KBM-7 (cell line): Measurements from ENCODE around the gene TRIM71.
A peak's percentile ranks its signal among the peaks of the same experiment; 100 is the strongest.
"Not testable (repeated sequence)": the region's sequence is repeated elsewhere in the genome, so short reads cannot be mapped to it uniquely, and the experiment has no call there.

ENCODE experiments used
- DNase-seq: peaks from one replicate; pipeline ENCODE4 v3.0.0-alpha.2; 2015
- in situ Hi-C: fragments of 300-500 bp; cut with MboI; formaldehyde crosslinking; loops from 2 replicates; pipeline ENCODE4 v1.14.3; 2020; ENCODE audit warnings: low sequenced_read_pairs, low pct_unique_long_range_greater_than_20kb, mixed read lengths

Gene TRIM71

DNA sequence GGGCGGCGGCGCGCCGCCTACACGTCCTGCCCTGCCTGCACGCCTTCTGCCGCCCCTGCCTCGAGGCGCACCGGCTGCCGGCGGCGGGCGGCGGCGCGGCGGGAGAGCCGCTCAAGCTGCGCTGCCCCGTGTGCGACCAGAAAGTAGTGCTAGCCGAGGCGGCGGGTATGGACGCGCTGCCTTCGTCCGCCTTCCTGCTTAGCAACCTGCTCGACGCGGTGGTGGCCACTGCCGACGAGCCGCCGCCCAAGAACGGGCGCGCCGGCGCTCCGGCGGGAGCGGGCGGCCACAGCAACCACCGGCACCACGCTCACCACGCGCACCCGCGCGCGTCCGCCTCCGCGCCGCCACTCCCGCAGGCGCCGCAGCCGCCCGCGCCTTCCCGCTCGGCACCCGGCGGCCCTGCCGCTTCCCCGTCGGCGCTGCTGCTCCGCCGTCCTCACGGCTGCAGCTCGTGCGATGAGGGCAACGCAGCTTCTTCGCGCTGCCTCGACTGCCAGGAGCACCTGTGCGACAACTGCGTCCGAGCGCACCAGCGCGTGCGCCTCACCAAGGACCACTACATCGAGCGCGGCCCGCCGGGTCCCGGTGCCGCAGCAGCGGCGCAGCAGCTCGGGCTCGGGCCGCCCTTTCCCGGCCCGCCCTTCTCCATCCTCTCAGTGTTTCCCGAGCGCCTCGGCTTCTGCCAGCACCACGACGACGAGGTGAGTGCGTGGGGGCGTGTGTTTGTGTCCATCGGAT lies 602 bp downstream of the TRIM71 start:
- DNase-seq: peak; percentile 13
- in situ Hi-C loops: no loop called here

DNA sequence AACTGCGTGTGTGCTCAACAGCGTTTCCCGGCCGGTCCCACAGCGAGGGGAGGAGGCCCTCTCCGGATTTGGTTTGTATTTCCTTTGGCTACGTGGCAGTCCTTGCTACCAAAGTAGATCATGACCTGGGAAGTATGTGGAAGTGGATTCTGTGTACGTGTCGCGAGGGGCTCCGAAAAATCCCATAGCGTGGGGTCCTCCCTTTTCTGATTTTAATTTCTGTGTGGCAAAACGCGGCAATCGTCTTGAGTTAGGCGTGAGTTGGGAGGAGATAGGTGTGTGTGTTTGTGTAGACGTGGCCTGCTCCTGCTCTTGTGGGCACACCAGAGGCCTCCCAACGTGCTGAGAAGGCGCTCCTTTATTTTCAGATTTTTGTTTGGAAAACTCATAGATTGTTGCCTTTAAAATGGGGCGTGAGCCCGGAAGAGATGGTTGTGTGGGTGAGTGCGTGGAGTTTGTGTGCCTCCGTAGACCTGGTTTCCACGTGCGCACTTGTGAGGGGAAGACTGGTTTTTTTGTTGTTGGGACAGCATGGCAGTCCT lies 1.2 kb downstream of the TRIM71 start:
- in situ Hi-C loops: no loop called here
- DNase-seq: no peak

DNA sequence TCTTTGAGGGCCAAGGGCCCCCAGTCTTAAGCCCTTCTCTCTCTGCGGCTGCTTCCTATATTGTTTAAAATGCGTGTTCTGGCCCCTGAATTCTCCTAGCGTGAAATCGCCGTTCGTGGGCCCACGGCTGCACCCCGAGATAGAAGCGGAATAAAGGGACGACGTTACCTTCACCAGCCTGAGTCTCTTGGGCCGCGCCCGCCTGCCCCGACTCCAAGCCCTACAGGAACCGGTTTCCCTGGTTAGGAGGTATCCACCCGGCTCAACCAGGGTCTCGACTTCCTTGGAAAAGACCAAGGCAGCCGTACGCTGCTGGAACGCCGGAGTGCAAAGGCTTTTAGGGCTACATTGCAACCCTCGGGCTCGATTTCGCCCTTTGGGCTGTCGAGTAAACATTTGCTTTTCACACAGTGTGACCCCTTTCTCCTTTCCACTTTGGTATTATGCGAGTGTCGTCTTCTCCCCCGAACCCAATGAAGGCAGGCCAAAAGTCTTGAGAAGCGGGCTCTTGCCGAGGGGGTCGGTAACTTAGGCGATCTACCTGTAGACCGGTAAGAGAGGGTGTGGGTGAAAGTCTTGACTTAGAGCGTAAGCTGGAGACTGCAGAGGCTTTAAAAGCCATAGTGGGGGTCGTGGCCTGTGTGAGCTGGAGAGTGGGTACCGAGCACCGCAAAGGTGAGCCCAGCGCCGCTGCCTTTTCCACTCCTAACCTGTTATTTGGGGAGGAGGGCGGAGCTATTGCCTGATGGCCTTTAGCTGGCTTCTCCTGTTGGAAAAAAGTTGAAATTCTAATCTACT lies 2.0 kb downstream of the TRIM71 start:
- in situ Hi-C loops: no loop called here
- no peak for DNase-seq

GRCh38 chr3:32820430-32820829 lies 2.6 kb downstream of the TRIM71 start:
- no peak for DNase-seq
- in situ Hi-C loops: no loop called here

DNA sequence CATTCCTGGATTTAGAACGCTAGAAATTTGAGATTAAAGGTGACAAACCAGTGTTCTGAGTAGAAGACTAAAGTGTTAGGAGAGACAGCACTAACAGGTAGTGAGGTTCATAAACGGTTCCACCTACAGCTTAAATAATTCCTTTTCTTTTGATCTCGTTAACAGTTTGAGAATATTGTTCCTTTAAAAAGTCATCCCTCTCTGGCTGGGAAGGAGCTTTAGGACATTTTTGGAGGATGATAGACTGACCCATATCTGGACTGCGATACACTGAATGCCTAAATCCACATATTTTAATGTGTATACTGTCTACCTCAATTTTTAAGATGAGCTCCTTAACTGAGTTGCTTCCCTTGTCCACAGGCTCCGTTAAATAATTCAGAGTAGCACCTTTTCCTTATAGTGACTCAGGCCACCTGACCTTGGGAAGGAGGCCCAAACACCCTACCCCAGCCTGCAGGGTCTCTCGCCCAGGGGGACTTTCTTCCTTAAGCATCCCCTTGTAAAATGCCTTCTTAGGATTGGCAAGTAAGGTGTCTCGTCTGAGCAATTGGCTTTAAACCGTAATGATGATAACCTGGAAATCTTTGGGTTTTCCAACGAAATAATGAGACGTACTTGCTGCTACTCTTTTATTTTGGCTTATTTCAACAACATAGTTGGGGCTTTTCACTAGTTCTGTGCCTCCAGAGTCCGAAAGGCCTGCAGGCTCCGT lies 3.3 kb downstream of the TRIM71 start:
- in situ Hi-C loops: no loop called here
- DNase-seq: no peak

DNA sequence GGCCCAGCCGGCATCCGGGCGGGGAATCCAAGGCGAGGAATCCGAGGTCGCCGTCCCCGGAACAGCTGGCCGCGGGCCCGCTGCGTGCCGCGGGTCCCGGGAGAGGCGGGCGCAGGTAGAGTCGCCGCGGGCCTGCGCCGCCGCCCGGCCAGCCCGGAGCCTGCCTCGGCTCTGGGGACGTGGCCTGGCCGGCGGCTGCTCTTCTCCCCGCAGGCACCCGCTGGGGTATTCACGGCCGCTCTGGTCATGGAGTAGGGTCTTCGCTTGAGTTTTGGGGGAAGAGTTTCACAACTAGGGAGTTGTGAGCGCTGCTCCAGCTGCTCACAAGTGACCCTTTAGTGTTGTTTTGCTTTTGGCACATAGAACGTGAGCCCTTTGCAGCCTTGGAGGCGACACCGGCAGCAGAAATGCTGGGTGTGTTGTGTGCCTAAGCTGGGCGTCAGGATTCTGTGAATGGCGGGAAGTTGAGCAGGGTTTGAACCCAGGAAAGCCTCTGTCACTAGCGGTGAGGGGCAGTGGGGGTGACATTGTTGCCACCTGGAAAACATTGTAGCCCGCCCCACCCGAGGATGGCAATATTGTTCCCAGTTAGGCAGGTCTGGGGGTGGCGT lies 4.0 kb downstream of the TRIM71 start:
- in situ Hi-C loops: no loop called here

DNA sequence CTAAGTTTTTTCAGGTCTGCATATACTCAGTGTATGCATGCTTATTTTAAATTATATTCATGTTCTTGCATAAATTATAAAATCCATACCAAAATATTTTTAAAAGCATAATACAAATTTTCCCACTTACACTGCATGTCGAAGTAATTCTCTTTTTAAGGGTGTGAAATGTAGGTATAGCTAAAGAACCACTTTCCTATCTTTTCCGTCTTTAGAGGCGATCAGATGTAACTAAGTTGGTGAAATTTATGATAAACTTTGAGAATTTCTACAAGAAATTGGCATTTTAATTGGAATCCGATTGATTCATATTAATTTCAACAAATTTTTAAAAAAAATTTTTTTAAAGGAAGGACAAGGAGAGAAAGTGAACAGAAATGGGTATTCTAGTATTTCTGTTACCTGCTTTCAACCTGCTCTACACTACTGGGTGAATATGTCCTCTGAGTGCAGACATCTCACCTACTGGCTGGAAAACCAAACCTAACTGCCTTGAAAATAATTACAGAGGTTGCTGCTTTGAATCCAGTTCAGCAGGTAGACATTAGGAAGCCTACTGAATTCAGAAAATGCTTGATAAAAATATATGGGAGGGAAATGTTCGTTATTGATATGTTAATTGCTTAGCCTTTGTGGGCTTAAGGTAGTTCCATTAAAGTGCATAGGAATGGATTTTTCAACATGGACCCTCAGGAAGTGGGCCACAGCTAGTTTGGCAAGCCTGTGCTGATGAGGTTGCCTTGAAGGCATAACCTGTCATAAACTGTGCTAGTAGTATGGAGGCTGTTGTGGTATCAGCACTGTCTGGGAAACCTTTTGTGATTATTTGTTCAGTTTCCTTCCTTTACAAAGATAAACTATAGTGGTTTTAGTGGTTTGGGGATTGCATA lies 5.1 kb downstream of the TRIM71 start:
- in situ Hi-C loops: no loop called here
- DNase-seq: no peak

More for the DNA sequence above, 4.0 kb downstream of the TRIM71 start:
- no peak for DNase-seq

DNA sequence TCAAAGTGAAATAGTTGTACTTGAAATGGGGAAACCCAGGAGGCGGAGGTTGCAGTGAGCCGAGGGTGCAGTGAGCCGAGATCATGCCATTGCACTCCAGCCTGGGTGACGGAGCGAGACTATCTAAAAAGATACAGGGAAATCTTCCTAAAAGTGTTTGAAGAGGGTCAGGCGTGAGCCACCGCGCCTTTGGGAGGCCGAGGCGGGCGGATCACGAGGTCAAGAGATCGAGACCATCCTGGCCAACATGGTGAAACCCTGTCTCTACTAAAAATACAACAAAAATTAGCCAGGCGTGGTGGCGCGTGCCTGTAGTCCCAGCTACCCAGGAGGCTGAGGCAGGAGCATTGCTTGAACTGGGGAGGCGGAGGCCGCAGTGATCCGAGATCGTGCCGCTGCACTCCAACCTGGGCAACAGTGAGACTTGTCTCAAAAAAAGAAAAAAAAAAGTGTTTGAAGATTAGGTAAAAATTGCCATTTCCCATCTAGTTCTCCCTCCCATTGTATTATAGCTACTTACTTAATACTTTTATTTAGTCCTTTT lies 5.9 kb downstream of the TRIM71 start:
- DNase-seq, in situ Hi-C loops: not testable (repeated sequence)

- DNase-seq: no peak
- in situ Hi-C loops: no loop called here
Measured at GRCh38 chr3:32825601-32826375, 8.0 kb downstream of the TRIM71 start.

GRCh38 chr3:32831062-32831461 lies 13.3 kb downstream of the TRIM71 start:
- in situ Hi-C loops: no loop called here
- DNase-seq: no peak

DNA sequence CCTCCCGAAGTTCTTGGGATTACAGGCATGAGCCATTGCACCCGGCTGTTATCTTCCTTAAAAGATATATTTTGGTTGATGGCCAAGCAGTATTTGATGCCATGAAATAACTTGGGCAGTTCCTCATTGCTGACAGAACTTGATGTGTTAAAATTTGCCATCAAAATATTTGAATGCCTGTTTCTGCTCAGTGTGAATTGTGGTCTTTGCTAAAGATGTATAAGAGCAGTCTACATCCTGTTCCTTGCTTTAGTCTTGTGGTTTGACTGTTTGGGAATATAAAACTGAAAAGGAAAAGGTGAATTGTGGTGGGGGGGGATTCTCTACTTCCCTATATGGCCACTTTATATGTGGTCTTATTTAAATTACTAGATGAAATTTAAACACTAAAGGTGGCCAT lies 14.0 kb downstream of the TRIM71 start:
- in situ Hi-C loops: no loop called here
- peak; percentile 69 for DNase-seq

- DNase-seq: no peak
- in situ Hi-C loops: no loop called here
Measured at GRCh38 chr3:32832193-32832592, 14.4 kb downstream of the TRIM71 start.

GRCh38 chr3:32835049-32835371 lies 17.2 kb downstream of the TRIM71 start:
- no peak for DNase-seq
- in situ Hi-C loops: no loop called here

DNA sequence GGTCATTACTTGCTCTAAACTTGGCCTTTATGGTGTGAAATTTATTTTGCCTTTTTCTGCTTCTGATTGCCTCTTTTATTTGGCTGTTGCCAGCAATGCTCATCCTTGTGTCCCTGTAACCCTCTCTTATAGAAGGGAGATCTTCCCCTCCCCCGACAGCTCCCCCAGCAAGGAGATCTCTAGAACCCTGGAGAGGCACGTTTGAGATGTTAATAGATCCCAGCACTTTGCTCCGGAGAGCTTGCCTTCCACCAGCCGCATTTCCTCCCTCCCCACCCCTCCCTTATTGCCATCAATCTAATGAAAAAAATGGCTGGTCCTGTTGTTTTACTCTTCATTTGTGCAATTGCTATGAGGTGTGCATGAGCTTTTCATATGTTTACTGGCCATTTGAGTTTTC lies 18.2 kb downstream of the TRIM71 start:
- in situ Hi-C loops: no loop called here
- no peak for DNase-seq

DNA sequence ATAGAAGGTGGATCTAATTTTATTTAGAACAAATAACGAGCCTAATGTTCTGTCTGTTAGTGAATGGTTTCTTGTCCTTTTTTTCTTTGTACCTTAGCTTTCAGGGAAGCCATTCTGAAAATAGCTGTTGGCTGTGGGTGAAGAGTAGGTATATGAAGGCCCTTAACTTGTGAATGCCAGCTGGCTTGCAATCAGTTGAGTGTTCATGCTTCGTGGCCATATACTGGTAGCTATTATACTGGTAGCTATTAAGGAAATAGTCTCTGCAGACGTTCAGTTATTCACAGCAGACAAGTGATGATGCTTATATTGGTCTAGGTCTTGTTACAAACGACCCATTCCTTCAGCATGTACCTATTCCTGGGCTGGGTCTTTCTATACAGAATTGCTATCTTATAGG lies 18.8 kb downstream of the TRIM71 start:
- DNase-seq: no peak
- in situ Hi-C loops: no loop called here

GRCh38 chr3:32837366-32837765 lies 19.6 kb downstream of the TRIM71 start:
- in situ Hi-C loops: no loop called here
- DNase-seq: no peak

DNA sequence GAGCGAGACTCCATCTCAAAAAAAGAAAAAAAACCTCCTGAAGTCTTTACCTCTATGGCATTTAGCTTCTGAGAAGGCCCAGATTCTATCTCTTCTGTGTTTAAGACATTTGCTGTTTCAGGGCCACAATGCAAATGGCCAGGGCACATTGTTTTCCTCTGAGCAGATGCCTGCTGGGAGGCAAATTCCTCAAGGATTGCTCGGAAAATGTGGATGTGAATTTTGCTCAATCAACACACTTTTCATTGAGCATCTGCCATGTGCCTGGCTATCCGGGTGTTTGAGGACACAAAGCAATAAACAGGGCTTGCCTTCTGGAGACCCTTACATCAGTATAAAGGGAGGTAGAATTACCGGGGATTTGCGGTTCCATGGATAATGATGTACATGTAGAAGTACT lies 20.0 kb downstream of the TRIM71 start:
- in situ Hi-C loops: no loop called here

DNA sequence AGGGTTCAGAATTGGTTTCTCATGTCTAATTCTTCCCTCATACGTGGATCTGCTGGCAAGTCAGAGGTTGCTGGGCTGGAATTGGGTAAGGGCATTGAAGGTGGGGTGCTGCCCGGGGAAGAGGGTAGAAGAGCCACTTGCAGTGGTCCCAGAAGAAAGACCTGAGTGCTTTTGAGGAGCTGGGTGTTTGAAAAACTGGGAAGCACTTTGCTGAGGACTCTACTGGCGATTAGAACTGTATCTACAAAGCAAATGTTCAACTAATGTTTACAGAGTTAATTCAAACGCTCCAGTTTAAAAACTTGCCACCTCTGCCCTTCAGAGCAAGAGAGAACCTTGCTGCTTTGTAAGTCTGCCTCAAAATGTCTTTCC lies 21.9 kb downstream of the TRIM71 start:
- in situ Hi-C loops: no loop called here
- DNase-seq: no peak

More for the DNA sequence above, 20.0 kb downstream of the TRIM71 start:
- no peak for DNase-seq
